ENCODE data around the gene PTCRA.

DNA sequence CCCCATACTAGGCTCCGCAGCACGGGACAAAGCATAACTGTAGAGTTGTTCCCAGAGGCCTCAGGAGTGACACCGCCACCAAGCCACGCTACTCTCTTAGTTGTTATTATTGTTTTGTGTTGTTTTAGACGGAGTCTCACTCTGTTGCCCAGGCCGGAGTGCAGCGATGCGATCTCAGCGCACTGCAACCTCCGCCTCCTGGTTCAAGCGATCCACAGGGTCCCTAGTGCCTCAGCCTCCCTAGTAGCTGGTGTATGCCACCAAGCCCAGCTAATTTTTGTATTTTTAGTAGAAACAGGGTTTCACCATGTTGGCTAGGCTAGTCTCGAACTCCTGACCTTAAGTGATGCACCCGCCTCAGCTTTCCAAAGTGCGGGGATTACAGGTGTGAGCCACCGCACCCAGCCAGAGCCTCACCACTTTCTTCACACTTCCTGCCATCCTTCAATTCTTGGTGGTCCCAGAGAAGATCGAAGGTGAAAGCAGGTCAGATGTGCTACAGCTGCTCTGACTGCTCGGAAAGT, 24.6 kb upstream of the PTCRA start:
- TF ChIP-seq POLR2A (IDR thresholded peaks at IDR 0.05) (no peak), EP300 (IDR thresholded peaks at IDR 0.05) (no peak), POLR2AphosphoS5 (IDR thresholded peaks at IDR 0.05) (no peak)
- TF ChIP-seq, protein P1, sequence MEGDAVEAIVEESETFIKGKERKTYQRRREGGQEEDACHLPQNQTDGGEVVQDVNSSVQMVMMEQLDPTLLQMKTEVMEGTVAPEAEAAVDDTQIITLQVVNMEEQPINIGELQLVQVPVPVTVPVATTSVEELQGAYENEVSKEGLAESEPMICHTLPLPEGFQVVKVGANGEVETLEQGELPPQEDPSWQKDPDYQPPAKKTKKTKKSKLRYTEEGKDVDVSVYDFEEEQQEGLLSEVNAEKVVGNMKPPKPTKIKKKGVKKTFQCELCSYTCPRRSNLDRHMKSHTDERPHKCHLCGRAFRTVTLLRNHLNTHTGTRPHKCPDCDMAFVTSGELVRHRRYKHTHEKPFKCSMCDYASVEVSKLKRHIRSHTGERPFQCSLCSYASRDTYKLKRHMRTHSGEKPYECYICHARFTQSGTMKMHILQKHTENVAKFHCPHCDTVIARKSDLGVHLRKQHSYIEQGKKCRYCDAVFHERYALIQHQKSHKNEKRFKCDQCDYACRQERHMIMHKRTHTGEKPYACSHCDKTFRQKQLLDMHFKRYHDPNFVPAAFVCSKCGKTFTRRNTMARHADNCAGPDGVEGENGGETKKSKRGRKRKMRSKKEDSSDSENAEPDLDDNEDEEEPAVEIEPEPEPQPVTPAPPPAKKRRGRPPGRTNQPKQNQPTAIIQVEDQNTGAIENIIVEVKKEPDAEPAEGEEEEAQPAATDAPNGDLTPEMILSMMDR (IDR thresholded peaks at IDR 0.05), result no peak

All from suprapubic skin (tissue), 4 donors.